HUES64 (cell line): Measurements from ENCODE around the gene C5orf34.
A peak's percentile ranks its signal among the peaks of the same experiment; 100 is the strongest.
"Not testable (repeated sequence)": the region's sequence is repeated elsewhere in the genome, so short reads cannot be mapped to it uniquely, and the experiment has no call there.

ENCODE experiments used
- H3K27ac ChIP-seq: 2 replicates; pipeline ENCODE4 v1.7.0; 2013; ENCODE audit warnings: low read depth, low read length, inconsistent platforms
- H3K27me3 ChIP-seq: 2 replicates; pipeline ENCODE4 v1.6.1; 2013; ENCODE audit warnings: mild to moderate bottlenecking, low read length; ENCODE audit not compliant: insufficient read depth
- H3K36me3 ChIP-seq: 2 replicates; pipeline ENCODE4 v1.6.1; 2013; ENCODE audit warnings: mild to moderate bottlenecking, low read length; ENCODE audit not compliant: insufficient read depth
- H3K4me1 ChIP-seq: 2 replicates; pipeline ENCODE4 v1.6.1; 2013; ENCODE audit warnings: mild to moderate bottlenecking, low read length, moderate library complexity; ENCODE audit not compliant: insufficient read depth
- H3K4me3 ChIP-seq: 2 replicates; pipeline ENCODE4 v1.5.1; 2013; ENCODE audit warnings: mild to moderate bottlenecking, low read length, moderate library complexity
- H3K9ac ChIP-seq: 2 replicates; pipeline ENCODE4 v1.6.1; 2013; ENCODE audit warnings: mild to moderate bottlenecking, low read depth, low read length
- H3K9me3 ChIP-seq: 2 replicates; pipeline ENCODE4 v1.6.1; 2013; ENCODE audit warnings: low read depth, low read length; ENCODE audit not compliant: insufficient read depth
- WGBS: fragments of 150-250, 120-280 bp; methylation state at CpG from one replicate; pipeline ENCODE4 v1.1.7; 2013; ENCODE audit warnings: missing lambda C conversion rate; 5-methylcytosine and 5-hydroxymethylcytosine counted together

C5orf34 gene

GRCh38 chr5:43551731-43552130 lies 36.8 kb upstream of the C5orf34 start:
- WGBS = 98% methylated on average over 2 of the region's 2 CpGs
- no peaks in the 10 kb centered on the region for H3K9me3 ChIP-seq
- no peaks in the 10 kb centered on the region for H3K27me3 ChIP-seq
- H3K4me3 ChIP-seq = no peak overlapping the region
- no peak overlapping the region for H3K9ac ChIP-seq
- H3K36me3 ChIP-seq = peaks cover 87% of the 10 kb centered on the region
- no peak overlapping the region for H3K27ac ChIP-seq
- peaks cover 27% of the 10 kb centered on the region; the same call in 1 of the 2 replicates for H3K4me1 ChIP-seq

GRCh38 chr5:43549272-43549671 lies 34.3 kb upstream of the C5orf34 start:
- H3K27me3 ChIP-seq, H3K4me3 ChIP-seq, H3K27ac ChIP-seq, H3K9ac ChIP-seq, H3K9me3 ChIP-seq: not testable (repeated sequence)
- WGBS = 97% methylated on average over 8 of the region's 8 CpGs
- Histone ChIP-seq H3K36me3 (peaks cover 96% of the 10 kb centered on the region), H3K4me1 (peaks cover 13% of the 10 kb centered on the region; the same call in 1 of the 2 replicates)

GRCh38 chr5:43548358-43548757 lies 33.4 kb upstream of the C5orf34 start:
- Histone ChIP-seq H3K27me3 (no peaks in the 10 kb centered on the region), H3K27ac (no peak overlapping the region), H3K9me3 (no peaks in the 10 kb centered on the region), H3K4me1 (peaks cover 4% of the 10 kb centered on the region; the same call in 1 of the 2 replicates), H3K36me3 (peaks cover 96% of the 10 kb centered on the region), H3K9ac (no peak overlapping the region), H3K4me3 (no peak overlapping the region)
- WGBS = 97% methylated on average over 5 of the region's 5 CpGs

GRCh38 chr5:43547532-43547931 lies 32.6 kb upstream of the C5orf34 start:
- H3K9ac ChIP-seq = no peak overlapping the region
- H3K4me3 ChIP-seq = no peak overlapping the region

GRCh38 chr5:43543434-43543833 lies 28.5 kb upstream of the C5orf34 start:
- H3K36me3 ChIP-seq = peaks cover 98% of the 10 kb centered on the region
- H3K9me3 ChIP-seq = no peaks in the 10 kb centered on the region
- H3K27me3 ChIP-seq = no peaks in the 10 kb centered on the region
- no peak overlapping the region for H3K4me3 ChIP-seq
- no peak overlapping the region for H3K9ac ChIP-seq
- no peaks in the 10 kb centered on the region for H3K4me1 ChIP-seq
- no peak overlapping the region for H3K27ac ChIP-seq

More at GRCh38 chr5:43547532-43547931, 32.6 kb upstream of the C5orf34 start:
- peaks cover 4% of the 10 kb centered on the region; the same call in 1 of the 2 replicates for H3K4me1 ChIP-seq
- H3K27me3 ChIP-seq = no peaks in the 10 kb centered on the region
- 93% methylated on average over 2 of the region's 2 CpGs for WGBS
- H3K36me3 ChIP-seq = peaks cover 96% of the 10 kb centered on the region
- H3K27ac ChIP-seq = no peak overlapping the region
- H3K9me3 ChIP-seq = no peaks in the 10 kb centered on the region

GRCh38 chr5:43540746-43541145 lies 25.8 kb upstream of the C5orf34 start:
- H3K27ac ChIP-seq = no peak overlapping the region
- H3K27me3 ChIP-seq = no peaks in the 10 kb centered on the region
- WGBS = 95% methylated on average over 3 of the region's 6 CpGs
- H3K36me3 ChIP-seq = peaks cover 98% of the 10 kb centered on the region
- H3K4me3 ChIP-seq = no peak overlapping the region
- no peaks in the 10 kb centered on the region for H3K4me1 ChIP-seq
- no peak overlapping the region for H3K9ac ChIP-seq
- H3K9me3 ChIP-seq = no peaks in the 10 kb centered on the region

- H3K9ac ChIP-seq = no peak overlapping the region
- H3K36me3 ChIP-seq = peaks cover 99% of the 10 kb centered on the region
- H3K27ac ChIP-seq = no peak overlapping the region
- no peak overlapping the region for H3K4me3 ChIP-seq
- no peaks in the 10 kb centered on the region for H3K4me1 ChIP-seq
- H3K27me3 ChIP-seq = no peaks in the 10 kb centered on the region
- no peaks in the 10 kb centered on the region for H3K9me3 ChIP-seq
Measured at GRCh38 chr5:43536972-43537371, 22.0 kb upstream of the C5orf34 start.

GRCh38 chr5:43533646-43534045 lies 18.7 kb upstream of the C5orf34 start:
- Histone ChIP-seq H3K9ac (no peak overlapping the region), H3K4me1 (no peaks in the 10 kb centered on the region), H3K4me3 (no peak overlapping the region), H3K9me3 (no peaks in the 10 kb centered on the region), H3K27me3 (no peaks in the 10 kb centered on the region), H3K27ac (no peak overlapping the region), H3K36me3 (peaks cover 100% of the 10 kb centered on the region)
- WGBS = 93% methylated on average over 2 of the region's 2 CpGs

- H3K4me3 ChIP-seq = no peak overlapping the region
- 97% methylated on average over 2 of the region's 2 CpGs for WGBS
- H3K9ac ChIP-seq = no peak overlapping the region
- H3K4me1 ChIP-seq = no peaks in the 10 kb centered on the region
- no peaks in the 10 kb centered on the region for H3K9me3 ChIP-seq
- no peak overlapping the region for H3K27ac ChIP-seq
- no peaks in the 10 kb centered on the region for H3K27me3 ChIP-seq
- H3K36me3 ChIP-seq = peaks cover 95% of the 10 kb centered on the region
Measured at GRCh38 chr5:43530648-43531047, 15.7 kb upstream of the C5orf34 start.

- 89% methylated on average over 2 of the region's 2 CpGs for WGBS
- H3K9ac ChIP-seq = no peak overlapping the region
Measured at GRCh38 chr5:43523662-43524072, 8.7 kb upstream of the C5orf34 start.

GRCh38 chr5:43520615-43521014 lies 5.7 kb upstream of the C5orf34 start:
- Histone ChIP-seq H3K36me3 (peaks cover 9% of the 10 kb centered on the region), H3K9me3 (peaks cover 3% of the 10 kb centered on the region; the same call in 1 of the 2 replicates), H3K4me1 (peaks cover 4% of the 10 kb centered on the region; the same call in 1 of the 2 replicates), H3K27me3 (no peaks in the 10 kb centered on the region; the same call in 1 of the 2 replicates), H3K9ac (no peak overlapping the region), H3K4me3 (no peak overlapping the region), H3K27ac (no peak overlapping the region)
- 97% methylated on average over 1 of the region's 1 CpG for WGBS

More at GRCh38 chr5:43523662-43524072, 8.7 kb upstream of the C5orf34 start:
- Histone ChIP-seq H3K27me3 (no peaks in the 10 kb centered on the region), H3K27ac (no peak overlapping the region), H3K9me3 (peaks cover 3% of the 10 kb centered on the region; the same call in 1 of the 2 replicates), H3K36me3 (peaks cover 35% of the 10 kb centered on the region), H3K4me3 (no peak overlapping the region), H3K4me1 (no peaks in the 10 kb centered on the region)

- H3K9ac ChIP-seq = peak overlapping the region; percentile 91; the same call in 1 of the 2 replicates
- H3K27ac ChIP-seq = peak overlapping the region; percentile 76; the same call in 1 of the 2 replicates
- peaks cover 15% of the 10 kb centered on the region; the same call in 1 of the 2 replicates for H3K4me1 ChIP-seq
- no peaks in the 10 kb centered on the region for H3K36me3 ChIP-seq
- no peaks in the 10 kb centered on the region for H3K9me3 ChIP-seq
- WGBS = 86% methylated on average over 1 of the region's 1 CpG
- peak overlapping the region; percentile 95 for H3K4me3 ChIP-seq
- H3K27me3 ChIP-seq = no peaks in the 10 kb centered on the region; the same call in 1 of the 2 replicates
Measured at GRCh38 chr5:43515678-43516048, 715 bp upstream of the C5orf34 start.
